Measurements from ENCODE around the gene VTCN1. TPM values are rescaled to one million over a fixed set of nuclear protein-coding genes. Genes with fewer than 3 reads are reported as not detected.

The VTCN1 gene
- total and polyA plus RNA-seq, 4 donors: 0.23 to 0.38 TPM; not detected in 2

GRCh38 chr1:117239467-117239866 is 28.7 kb upstream of the VTCN1 start:
- intact Hi-C loops (cut with DNase I): no loop called here
- ATAC-seq (ENCODE audit: low FRiP score): no peak

DNA sequence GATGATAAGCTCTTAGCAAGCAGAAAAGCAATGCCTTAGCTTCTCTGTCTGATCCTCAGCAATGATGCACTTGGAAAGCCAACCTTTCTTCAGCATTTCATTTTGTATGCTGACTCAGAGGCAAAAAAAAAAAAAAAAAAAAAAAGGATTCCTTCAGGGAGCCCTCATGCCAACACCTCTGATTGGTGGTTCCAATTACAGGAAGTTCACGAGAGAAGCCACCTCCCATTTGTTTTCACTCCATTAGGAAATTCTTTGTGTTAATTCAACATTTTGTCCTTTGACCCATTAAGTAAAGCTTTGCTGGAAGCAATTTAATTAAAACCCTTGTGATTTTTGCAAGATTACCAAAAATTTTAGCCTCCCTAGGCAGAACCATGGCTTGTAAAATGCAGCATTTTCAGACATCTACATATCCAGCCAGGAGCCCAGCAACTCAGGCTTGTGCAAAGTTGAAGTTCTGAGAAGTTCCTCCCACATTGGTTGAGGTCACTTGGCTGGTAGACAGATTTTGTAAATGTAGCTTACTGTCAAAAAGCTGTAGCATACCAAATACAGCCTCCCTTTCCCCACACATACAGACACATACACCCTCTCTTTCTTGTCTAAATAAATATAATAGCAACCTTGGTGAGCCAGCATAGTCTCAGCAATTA is 27.1 kb upstream of the VTCN1 start:
- intact Hi-C loops (cut with DNase I): no loop called here
- H3K4me1 ChIP-seq (ENCODE audit: control insufficient read depth in 1 of 2, insufficient read depth in 2 of 2, low read length in 2 of 2): peaks cover 0 to 3% of the 10 kb centered on the region in 2 donors
- H3K9me3 ChIP-seq (ENCODE audit: control insufficient read depth, low read length): no peaks in the 10 kb centered on the region
- ATAC-seq (ENCODE audit: low FRiP score): peak; percentile 49
- no peak for DNase-seq
- WGBS, 2 donors: 2 to 14% methylated on average over 1 of the region's 1 CpG
- H3K4me3 ChIP-seq (ENCODE audit: low read length in 2 of 2): no peak overlapping the region
- no peak overlapping the region for H3K27ac ChIP-seq (ENCODE audit: low read depth in 1 of 2, low read length in 2 of 2)
- H3K36me3 ChIP-seq (ENCODE audit: control insufficient read depth in 1 of 2, insufficient read depth in 2 of 2, low read length in 1 of 2): no peaks in the 10 kb centered on the region
- H3K27me3 ChIP-seq (ENCODE audit: control insufficient read depth in 1 of 2, insufficient read depth in 2 of 2, low read length in 1 of 2): no peaks in the 10 kb centered on the region

More at GRCh38 chr1:117239467-117239866, 28.7 kb upstream of the VTCN1 start:
- no peaks in the 10 kb centered on the region for H3K4me1 ChIP-seq (ENCODE audit: control insufficient read depth in 1 of 2, insufficient read depth in 2 of 2, low read length in 2 of 2)
- H3K27ac ChIP-seq (ENCODE audit: low read depth in 1 of 2, low read length in 2 of 2): no peak overlapping the region
- no peaks in the 10 kb centered on the region for H3K27me3 ChIP-seq (ENCODE audit: control insufficient read depth in 1 of 2, insufficient read depth in 2 of 2, low read length in 1 of 2)
- H3K4me3 ChIP-seq (ENCODE audit: low read length in 2 of 2): no peak overlapping the region
- no peak for DNase-seq
- H3K9me3 ChIP-seq (ENCODE audit: control insufficient read depth, low read length): no peaks in the 10 kb centered on the region
- H3K36me3 ChIP-seq (ENCODE audit: control insufficient read depth in 1 of 2, insufficient read depth in 2 of 2, low read length in 1 of 2): no peaks in the 10 kb centered on the region

DNA sequence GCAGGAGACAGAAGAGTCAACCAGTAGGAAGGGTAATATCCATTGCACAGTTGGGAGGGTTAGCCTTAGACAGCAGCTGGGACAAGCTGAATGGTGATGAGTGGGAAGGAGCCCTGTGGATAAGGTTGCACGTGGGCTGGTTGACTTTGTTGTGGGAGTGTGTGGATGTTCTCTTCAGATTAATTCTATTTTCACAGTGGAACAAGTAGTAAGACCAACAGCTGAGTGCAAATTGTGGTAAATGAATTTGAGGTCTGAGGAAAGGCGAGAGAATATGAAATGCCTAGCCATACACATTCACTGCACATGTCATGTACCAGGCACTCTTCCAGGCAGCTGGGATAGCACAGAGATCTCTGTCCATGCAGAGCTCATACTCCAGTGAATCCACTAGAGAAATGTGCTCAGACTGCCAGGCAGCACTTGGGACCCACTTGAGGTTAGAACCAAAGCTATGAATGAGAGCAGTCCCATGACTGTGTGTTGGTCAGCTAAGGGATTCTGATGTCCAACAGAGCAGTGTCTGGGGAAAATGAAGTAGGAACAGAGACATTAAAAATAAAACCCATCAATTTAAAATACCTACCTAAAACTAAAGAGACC is 25.2 kb upstream of the VTCN1 start:
- ATAC-seq (ENCODE audit: low FRiP score) (no peak), DNase-seq (no peak)
- 83% methylated on average over 2 of the region's 2 CpGs for WGBS, 2 donors
- intact Hi-C loops (cut with DNase I): no loop called here
- Histone ChIP-seq H3K27ac (ENCODE audit: low read depth in 1 of 2, low read length in 2 of 2) (no peak overlapping the region), H3K4me3 (ENCODE audit: low read length in 2 of 2) (no peak overlapping the region), H3K9me3 (ENCODE audit: control insufficient read depth, low read length) (no peaks in the 10 kb centered on the region), H3K36me3 (ENCODE audit: control insufficient read depth in 1 of 2, insufficient read depth in 2 of 2, low read length in 1 of 2) (no peaks in the 10 kb centered on the region), H3K4me1 (ENCODE audit: control insufficient read depth in 1 of 2, insufficient read depth in 2 of 2, low read length in 2 of 2) (peaks cover 0 to 14% of the 10 kb centered on the region in 2 donors), H3K27me3 (ENCODE audit: control insufficient read depth in 1 of 2, insufficient read depth in 2 of 2, low read length in 1 of 2) (no peaks in the 10 kb centered on the region)

DNA sequence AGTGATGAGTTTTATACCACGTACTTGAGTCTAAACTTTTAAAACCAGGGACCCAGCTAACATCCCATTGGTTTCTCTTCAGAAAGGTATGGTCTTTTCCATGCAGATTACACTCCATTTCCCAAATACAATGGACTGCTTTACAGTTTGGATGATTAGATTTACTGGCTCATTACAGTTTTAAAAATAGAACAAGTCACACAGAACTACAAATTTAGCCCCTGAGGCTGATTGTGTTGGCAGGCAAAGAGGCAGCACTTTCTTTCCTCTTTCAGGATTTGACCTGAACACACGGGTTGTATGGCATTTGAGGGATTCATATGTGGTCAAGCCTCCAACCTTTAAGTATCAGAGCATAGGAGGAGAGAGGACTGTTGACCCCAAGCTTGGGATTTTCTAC is 21.8 kb upstream of the VTCN1 start:
- intact Hi-C loops (cut with DNase I): no loop called here
- no peaks in the 10 kb centered on the region for H3K36me3 ChIP-seq (ENCODE audit: control insufficient read depth in 1 of 2, insufficient read depth in 2 of 2, low read length in 1 of 2)
- ATAC-seq (ENCODE audit: low FRiP score) (no peak), DNase-seq (no peak)
- H3K4me3 ChIP-seq (ENCODE audit: low read length in 2 of 2): no peak overlapping the region
- no peaks in the 10 kb centered on the region for H3K9me3 ChIP-seq (ENCODE audit: control insufficient read depth, low read length)
- peak overlapping the region in 1 of 2 donors; percentile 43 for H3K27ac ChIP-seq (ENCODE audit: low read depth in 1 of 2, low read length in 2 of 2)
- WGBS, 2 donors: 46 to 47% methylated on average over 2 of the region's 2 CpGs
- no peaks in the 10 kb centered on the region for H3K27me3 ChIP-seq (ENCODE audit: control insufficient read depth in 1 of 2, insufficient read depth in 2 of 2, low read length in 1 of 2)
- peaks cover 0 to 14% of the 10 kb centered on the region in 2 donors for H3K4me1 ChIP-seq (ENCODE audit: control insufficient read depth in 1 of 2, insufficient read depth in 2 of 2, low read length in 2 of 2)

DNA sequence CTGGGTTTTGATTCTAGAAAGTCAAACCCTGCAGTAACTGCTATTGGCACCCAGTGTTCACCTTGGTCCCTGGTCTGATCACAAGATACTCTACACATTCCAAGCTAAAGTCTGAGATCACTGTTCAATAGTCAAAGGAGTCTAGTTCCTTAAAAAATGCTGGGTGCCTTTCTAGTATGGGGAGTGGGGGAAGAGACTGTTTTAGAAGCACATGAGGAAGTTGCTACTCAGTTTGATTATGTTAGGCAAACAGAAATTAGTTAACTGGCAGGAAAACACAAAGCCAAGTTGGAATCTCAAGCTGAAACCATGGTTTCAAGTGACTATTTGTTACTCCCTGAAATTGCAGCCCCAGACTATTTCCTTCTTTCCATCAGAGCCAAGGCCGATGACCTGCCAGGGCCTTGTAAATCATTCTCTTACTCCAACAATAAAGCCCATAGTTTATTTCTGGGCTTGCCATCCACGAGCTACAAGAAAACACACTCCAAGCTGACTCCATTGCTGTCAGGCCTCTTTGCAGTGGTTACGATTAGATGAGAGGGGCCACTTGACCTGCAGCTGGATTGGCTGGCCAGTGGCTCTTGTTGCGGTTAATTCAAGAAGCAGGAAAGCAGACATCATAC is 21.1 kb upstream of the VTCN1 start:
- intact Hi-C loops (cut with DNase I): no loop called here
- no peaks in the 10 kb centered on the region for H3K9me3 ChIP-seq (ENCODE audit: control insufficient read depth, low read length)
- 25 to 27% methylated on average over 4 of the region's 4 CpGs for whole genome bisulfite sequencing, 2 donors
- ATAC-seq (ENCODE audit: low FRiP score) (peak; percentile 73), DNase-seq (no peak)
- no peaks in the 10 kb centered on the region for H3K27me3 ChIP-seq (ENCODE audit: control insufficient read depth in 1 of 2, insufficient read depth in 2 of 2, low read length in 1 of 2)
- H3K4me1 ChIP-seq (ENCODE audit: control insufficient read depth in 1 of 2, insufficient read depth in 2 of 2, low read length in 2 of 2): peaks cover 0 to 14% of the 10 kb centered on the region in 2 donors
- H3K4me3 ChIP-seq (ENCODE audit: low read length in 2 of 2): no peak overlapping the region
- H3K27ac ChIP-seq (ENCODE audit: low read depth in 1 of 2, low read length in 2 of 2): peak overlapping the region; percentile 45 to 57
- H3K36me3 ChIP-seq (ENCODE audit: control insufficient read depth in 1 of 2, insufficient read depth in 2 of 2, low read length in 1 of 2): no peaks in the 10 kb centered on the region

- DNase-seq (no peak), ATAC-seq (ENCODE audit: low FRiP score) (no peak)
- Histone ChIP-seq H3K9me3 (ENCODE audit: control insufficient read depth, low read length) (no peaks in the 10 kb centered on the region), H3K36me3 (ENCODE audit: control insufficient read depth in 1 of 2, insufficient read depth in 2 of 2, low read length in 1 of 2) (no peaks in the 10 kb centered on the region), H3K4me1 (ENCODE audit: control insufficient read depth in 1 of 2, insufficient read depth in 2 of 2, low read length in 2 of 2) (peaks cover 0 to 14% of the 10 kb centered on the region in 2 donors), H3K27me3 (ENCODE audit: control insufficient read depth in 1 of 2, insufficient read depth in 2 of 2, low read length in 1 of 2) (no peaks in the 10 kb centered on the region), H3K27ac (ENCODE audit: low read depth in 1 of 2, low read length in 2 of 2) (no peak overlapping the region), H3K4me3 (ENCODE audit: low read length in 2 of 2) (no peak overlapping the region)
- intact Hi-C loops (cut with DNase I): no loop called here
- 47 to 50% methylated on average over 2 of the region's 2 CpGs for WGBS, 2 donors
These were observed 20.6 kb upstream of the VTCN1 start for GRCh38 chr1:117231312-117231711.

DNA sequence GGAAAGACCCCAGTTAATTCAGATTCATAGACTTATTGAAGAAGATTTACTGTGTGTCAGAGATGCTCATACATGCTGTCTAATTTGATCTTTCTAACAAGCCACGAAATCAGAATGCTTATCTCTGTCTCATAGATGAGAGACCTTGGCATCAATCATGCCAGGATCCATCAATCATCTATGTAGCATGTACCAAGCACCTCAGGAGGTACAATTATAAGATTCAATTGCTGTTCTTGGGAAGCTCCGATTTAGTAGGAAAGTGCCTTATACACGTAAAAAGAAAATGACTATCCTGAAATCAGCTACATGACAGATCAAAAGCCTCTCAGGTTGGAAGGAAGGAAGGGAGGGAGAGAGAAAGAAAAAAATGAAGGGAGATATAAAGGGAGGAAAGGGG is 18.5 kb upstream of the VTCN1 start:
- ATAC-seq (ENCODE audit: low FRiP score): no peak
- Histone ChIP-seq H3K4me1 (ENCODE audit: control insufficient read depth in 1 of 2, insufficient read depth in 2 of 2, low read length in 2 of 2) (peaks cover 0 to 14% of the 10 kb centered on the region in 2 donors), H3K27ac (ENCODE audit: low read depth in 1 of 2, low read length in 2 of 2) (no peak overlapping the region), H3K36me3 (ENCODE audit: control insufficient read depth in 1 of 2, insufficient read depth in 2 of 2, low read length in 1 of 2) (no peaks in the 10 kb centered on the region), H3K4me3 (ENCODE audit: low read length in 2 of 2) (no peak overlapping the region), H3K27me3 (ENCODE audit: control insufficient read depth in 1 of 2, insufficient read depth in 2 of 2, low read length in 1 of 2) (no peaks in the 10 kb centered on the region), H3K9me3 (ENCODE audit: control insufficient read depth, low read length) (no peaks in the 10 kb centered on the region)
- intact Hi-C loops (cut with DNase I): no loop called here
- no peak for DNase-seq
- 82 to 92% methylated on average over 3 of the region's 3 CpGs for WGBS, 2 donors

DNA sequence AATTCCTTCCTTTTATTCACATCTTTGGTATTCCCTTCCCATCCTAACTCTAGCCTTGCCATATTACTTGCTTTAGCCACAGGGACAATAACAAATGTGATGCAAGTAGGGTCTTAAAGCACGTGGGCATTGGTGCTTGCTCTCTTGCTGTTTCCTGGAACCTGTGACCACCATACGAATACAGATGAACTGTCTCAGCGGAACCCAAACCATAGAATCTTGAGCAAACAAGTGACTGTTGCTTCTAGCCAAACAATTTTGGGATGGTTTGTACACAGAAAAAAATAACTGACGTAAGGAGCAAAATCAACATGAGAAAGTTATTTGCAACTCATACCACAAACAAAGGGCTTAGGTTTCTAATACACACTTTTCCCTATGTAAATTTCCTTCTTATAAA is 15.2 kb upstream of the VTCN1 start:
- 72 to 80% methylated on average over 4 of the region's 4 CpGs for WGBS, 2 donors
- no peak for DNase-seq
- Histone ChIP-seq H3K36me3 (ENCODE audit: control insufficient read depth in 1 of 2, insufficient read depth in 2 of 2, low read length in 1 of 2) (no peaks in the 10 kb centered on the region), H3K27me3 (ENCODE audit: control insufficient read depth in 1 of 2, insufficient read depth in 2 of 2, low read length in 1 of 2) (no peaks in the 10 kb centered on the region), H3K4me3 (ENCODE audit: low read length in 2 of 2) (no peak overlapping the region), H3K27ac (ENCODE audit: low read depth in 1 of 2, low read length in 2 of 2) (no peak overlapping the region), H3K4me1 (ENCODE audit: control insufficient read depth in 1 of 2, insufficient read depth in 2 of 2, low read length in 2 of 2) (no peaks in the 10 kb centered on the region), H3K9me3 (ENCODE audit: control insufficient read depth, low read length) (no peaks in the 10 kb centered on the region)
- intact Hi-C loops (cut with DNase I): no loop called here
- ATAC-seq (ENCODE audit: low FRiP score): no peak

- WGBS, 2 donors: 63 to 68% methylated on average over 4 of the region's 4 CpGs
- ATAC-seq (ENCODE audit: low FRiP score): no peak
These were observed 6.0 kb upstream of the VTCN1 start for GRCh38 chr1:117216718-117217117.

More at GRCh38 chr1:117216718-117217117, 6.0 kb upstream of the VTCN1 start:
- no peaks in the 10 kb centered on the region for H3K36me3 ChIP-seq (ENCODE audit: control insufficient read depth in 1 of 2, insufficient read depth in 2 of 2, low read length in 1 of 2)
- no peaks in the 10 kb centered on the region for H3K4me1 ChIP-seq (ENCODE audit: control insufficient read depth in 1 of 2, insufficient read depth in 2 of 2, low read length in 2 of 2)
- intact Hi-C loops (cut with DNase I): no loop called here
- H3K27ac ChIP-seq (ENCODE audit: low read depth in 1 of 2, low read length in 2 of 2): no peak overlapping the region
- peaks cover 2% of the 10 kb centered on the region for H3K9me3 ChIP-seq (ENCODE audit: control insufficient read depth, low read length)
- DNase-seq: no peak
- no peaks in the 10 kb centered on the region for H3K27me3 ChIP-seq (ENCODE audit: control insufficient read depth in 1 of 2, insufficient read depth in 2 of 2, low read length in 1 of 2)
- H3K4me3 ChIP-seq (ENCODE audit: low read length in 2 of 2): no peak overlapping the region

Measured in aorta (tissue), 5 donors.